Fibroblast of lung (primary cell): Measurements from ENCODE around the gene FAM216A.

ENCODE experiments used
- CTCF ChIP-seq, 2 donors: IDR thresholded peaks in 1 of 2; conservative IDR thresholded peaks in 1 of 2; 1 replicate in 1 of 2; 2 replicates in 1 of 2; pipeline ENCODE4 v1.5.1; 2011 to 2012; ENCODE audit warnings: low read length in 2 of 2, control low read depth in 1 of 2, inconsistent platforms in 1 of 2, low read depth in 1 of 2, mild to moderate bottlenecking in 1 of 2
- EZH2 ChIP-seq: IDR thresholded peaks from 2 replicates; pipeline ENCODE4 v1.5.1; 2012; ENCODE audit warnings: low read length, control low read depth, mild to moderate bottlenecking; ENCODE audit errors: missing control alignments

GRCh38 chr12:110466791-110467190, 1.9 kb upstream of the FAM216A start:
- TF ChIP-seq CTCF (conservative IDR thresholded peaks at IDR 0.05 in 1 of 2, IDR thresholded peaks at IDR 0.05 in 1 of 2; ENCODE audit: low read depth in 1 of 2, low read length in 2 of 2) = no peak
- no peak for TF ChIP-seq EZH2
